HG03108 (cell line): ENCODE results near the gene COL4A4.

Experiments
- ATAC-seq: cut with Tn5 transposase; IDR thresholded peaks from one replicate; pipeline ENCODE4 v1.9.1; 2021; ENCODE audit warnings: moderate library complexity; ENCODE audit not compliant: unreplicated experiment

The COL4A4 gene

DNA sequence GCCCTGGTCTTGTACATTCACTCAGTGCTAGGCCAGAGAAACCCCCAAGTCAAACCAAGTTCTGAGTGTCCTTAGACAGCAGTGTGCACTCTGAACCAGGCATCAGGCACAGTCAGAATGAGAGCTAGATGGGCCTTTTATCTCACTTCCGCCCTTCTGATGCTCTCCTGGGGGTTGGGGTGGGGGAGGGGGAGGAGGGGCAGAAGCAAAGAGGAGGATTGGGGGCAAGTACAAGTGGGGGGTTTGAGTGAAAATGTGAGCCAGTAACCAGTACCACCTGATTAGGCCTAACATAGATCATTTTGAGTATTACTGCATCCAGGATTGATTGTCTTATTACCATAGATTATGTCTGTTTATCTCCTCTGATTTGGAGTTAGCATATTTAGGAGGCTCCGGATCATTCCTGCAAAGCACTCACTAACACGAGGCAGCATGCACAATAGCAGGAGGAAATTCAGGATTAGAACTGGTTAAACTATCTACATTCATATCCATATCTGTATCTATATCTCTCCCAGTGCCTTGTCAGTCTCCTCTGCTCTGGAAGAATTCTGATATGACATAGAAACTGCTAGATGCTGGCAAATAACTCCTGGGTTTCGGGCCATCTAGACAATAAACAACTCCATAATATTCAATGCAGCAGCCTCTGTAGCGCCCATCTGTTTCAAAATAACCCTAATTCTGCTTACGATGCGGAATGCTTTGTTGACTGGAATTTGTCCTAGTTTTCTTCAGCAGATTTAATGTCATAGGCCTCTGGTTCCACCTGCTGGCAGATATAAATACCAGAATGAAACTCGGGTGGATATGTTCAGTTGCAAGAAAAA, 179.0 kb downstream of the COL4A4 start:
- ATAC-seq: peak; percentile 96

DNA sequence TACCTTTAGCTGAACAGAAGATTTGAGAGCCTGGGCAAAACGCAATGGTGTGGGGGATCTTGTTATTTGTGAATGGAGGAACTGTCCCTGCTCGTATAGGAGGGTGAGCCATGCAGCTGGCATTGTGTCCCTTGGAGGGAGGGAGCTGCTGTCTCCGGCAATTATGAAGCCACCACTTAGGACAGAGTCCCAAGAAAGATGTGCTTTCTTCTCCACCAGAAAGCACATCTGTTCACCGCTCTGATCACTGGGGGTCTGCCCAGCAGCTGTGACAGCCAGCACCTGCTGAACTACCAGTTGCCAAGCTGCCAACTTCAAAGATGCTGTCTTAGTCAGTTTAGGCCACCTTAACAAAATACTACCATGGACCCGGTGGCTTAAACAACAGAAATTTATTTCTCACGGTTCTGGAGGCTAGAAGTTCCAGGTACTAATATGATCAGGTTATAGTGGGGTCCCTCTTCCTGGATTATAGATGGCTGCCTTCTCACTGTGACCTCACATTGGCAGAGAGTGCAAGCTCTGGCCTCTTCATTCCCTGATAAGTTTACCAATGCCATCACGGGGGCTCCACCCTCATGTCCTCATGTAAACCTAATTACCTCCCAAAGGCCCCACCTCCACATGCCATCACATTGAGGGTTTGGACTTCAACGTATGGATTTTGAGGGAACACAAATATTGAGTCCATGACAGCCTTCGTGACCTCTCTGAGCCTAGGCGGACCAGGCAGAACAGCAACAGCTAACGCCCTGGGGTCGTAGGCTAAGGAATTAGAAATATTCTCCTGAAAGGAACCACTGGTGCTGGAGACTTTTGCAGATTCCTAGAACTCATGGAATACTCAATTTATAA, 179.9 kb downstream of the COL4A4 start:
- no peak for ATAC-seq

DNA sequence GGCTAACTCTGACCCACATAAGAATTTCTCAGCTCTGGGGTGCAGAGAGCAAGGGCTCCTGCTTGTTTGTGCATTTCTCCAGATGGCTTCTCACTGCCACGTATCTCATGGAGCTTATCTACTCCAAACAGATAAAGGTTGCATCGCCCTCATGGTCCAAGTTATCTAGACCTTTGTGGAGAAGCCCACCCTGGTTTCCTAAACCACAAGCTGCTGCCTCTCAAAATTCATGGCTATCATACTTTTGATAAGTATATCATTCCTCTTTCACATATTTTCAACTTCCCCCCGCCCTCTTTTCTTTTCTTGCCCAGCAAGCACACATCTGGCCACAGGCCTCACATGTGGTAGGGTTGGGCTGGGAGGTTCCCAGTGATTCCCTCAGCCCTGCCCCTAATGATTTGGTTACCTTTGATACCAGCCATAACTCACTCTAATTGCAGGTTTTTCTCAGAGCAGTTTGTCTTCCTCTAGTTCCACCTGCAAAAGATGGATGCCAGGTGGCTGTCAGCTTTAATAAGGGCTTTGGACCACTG, 182.1 kb downstream of the COL4A4 start:
- ATAC-seq: no peak

DNA sequence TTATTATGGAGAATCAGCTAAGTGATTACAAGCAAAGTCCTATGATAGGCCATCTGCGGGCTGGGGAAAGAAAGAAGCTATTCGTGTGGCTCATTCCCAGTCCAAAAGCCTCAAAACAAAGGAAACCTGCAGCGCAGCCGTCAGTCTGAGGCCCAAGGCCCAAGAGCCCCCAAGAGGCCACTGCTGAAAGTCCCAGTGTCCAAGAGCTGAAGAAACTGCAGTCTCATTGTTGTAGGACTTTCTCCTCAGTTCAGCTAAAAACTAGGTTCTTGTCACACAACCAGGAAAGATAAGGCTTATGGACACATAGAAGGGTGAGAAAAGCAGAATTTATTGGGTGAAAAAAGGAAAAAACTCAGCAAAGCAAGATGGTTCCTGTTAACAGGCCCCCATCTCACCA, 185.0 kb downstream of the COL4A4 start:
- no peak for ATAC-seq

DNA sequence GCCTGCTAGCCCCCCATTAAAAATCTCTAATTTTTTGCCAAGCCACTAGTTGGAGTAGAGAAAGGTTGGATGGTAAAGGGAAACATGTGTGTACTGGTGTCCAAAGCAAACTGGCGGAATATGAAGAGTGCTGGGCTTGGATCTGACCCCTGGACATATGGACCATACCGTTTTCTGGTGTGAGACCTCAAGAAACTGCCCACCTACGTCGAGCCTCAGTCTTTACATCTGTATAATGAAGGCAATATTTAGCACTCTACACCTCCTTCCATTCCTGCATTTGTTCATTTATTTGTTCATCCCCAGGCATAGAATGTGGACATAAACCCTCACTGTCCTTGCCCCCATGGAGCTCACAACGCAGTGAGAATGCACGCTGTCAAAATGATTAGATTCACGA, 185.7 kb downstream of the COL4A4 start:
- no peak for ATAC-seq

DNA sequence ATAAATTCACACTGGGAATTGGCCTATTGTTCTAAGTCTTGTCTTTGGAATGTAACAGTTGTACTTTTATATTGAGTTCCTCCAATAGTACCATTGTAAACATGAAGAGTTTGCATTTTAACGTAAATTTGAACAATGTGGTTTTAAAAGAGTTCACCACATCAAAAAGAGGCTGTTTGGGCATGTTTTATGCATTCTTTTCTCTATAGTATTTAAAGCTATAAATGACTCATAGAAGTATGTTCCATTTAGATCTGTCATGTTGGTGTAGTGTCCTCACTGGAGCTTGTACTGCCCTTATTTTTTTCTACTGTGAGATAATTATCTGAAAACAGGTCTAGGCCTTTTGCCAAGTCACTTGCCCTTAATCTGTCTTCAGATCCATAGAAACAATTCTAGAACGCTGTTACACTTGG, 186.2 kb downstream of the COL4A4 start:
- ATAC-seq: no peak

DNA sequence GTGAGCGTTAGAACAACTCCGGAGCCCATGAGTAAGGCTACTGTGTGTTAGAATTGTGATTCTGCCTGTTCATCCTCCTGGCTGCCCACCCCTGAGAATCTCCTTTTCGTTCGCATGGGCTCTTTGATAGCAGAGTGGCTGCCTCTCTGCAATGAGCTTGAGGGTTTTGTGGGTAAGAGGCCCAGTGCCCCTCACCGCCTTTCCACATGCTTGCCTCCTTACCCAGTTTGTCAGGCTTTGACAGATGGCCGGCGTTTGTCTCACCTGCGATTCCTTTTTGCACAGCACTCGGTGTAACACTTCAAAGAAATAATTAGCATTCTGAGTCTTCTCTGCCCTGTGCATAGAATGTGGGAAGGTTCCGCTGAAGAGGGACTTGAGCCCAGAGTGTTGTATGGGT, 190.2 kb downstream of the COL4A4 start:
- ATAC-seq: no peak

DNA sequence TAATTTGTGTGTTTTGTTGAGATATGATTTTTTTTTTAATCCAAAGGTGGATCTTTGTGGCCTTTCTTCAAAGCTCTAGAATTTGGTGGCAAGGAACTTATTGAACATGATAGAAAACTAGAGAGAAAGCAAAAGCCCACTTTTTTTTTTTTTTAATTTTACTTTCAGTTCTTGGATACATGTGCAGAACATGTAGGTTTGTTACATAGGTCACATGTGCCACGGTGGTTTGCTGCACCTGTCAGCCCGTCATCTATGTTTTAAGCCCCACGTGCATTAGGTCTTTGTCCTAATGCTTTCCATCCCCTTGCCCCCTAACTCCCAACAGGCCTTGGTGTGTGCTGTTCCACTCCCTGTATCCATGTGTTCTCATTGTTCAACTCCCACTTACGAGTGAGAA, 192.2 kb downstream of the COL4A4 start:
- no peak for ATAC-seq

DNA sequence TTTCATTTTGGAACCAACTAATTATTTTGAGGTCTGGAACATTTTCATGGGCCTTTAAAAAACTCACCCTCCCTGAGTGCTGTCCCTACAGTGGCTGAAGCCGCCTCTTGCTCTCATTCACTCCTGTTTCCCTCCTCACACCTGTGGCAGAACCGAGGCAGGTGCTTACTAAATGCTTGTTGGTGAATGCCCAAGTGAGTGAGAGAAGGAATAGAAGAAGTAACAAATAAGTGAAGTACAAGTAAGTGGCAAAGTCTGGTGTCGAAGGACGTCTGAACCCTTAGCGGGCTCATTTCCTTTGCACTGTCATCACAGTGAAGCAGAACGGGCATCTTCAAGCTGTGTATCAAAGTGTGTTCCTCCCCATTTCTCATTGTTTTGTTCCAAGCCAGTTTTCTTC, 192.9 kb downstream of the COL4A4 start:
- peak; percentile 47 for ATAC-seq

DNA sequence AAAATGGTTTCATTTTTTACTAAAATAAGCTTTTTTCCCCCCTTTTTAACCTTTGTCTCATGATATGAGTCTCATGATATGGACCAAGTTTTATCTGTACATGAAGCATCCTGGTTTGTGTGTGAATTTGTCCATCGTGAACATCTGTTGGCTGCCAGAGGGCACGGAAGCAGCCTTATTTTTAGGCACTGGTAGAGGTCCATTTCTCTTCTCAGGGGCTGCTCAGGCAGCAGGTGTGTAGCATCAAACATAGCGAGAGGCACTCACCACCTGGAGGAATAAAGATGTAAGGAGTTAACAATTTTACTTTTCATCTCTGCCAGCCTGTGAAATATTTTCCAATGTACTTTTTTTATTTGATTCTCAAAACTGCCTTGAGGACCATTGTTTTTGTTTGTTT, 193.6 kb downstream of the COL4A4 start:
- peak; percentile 55 for ATAC-seq

DNA sequence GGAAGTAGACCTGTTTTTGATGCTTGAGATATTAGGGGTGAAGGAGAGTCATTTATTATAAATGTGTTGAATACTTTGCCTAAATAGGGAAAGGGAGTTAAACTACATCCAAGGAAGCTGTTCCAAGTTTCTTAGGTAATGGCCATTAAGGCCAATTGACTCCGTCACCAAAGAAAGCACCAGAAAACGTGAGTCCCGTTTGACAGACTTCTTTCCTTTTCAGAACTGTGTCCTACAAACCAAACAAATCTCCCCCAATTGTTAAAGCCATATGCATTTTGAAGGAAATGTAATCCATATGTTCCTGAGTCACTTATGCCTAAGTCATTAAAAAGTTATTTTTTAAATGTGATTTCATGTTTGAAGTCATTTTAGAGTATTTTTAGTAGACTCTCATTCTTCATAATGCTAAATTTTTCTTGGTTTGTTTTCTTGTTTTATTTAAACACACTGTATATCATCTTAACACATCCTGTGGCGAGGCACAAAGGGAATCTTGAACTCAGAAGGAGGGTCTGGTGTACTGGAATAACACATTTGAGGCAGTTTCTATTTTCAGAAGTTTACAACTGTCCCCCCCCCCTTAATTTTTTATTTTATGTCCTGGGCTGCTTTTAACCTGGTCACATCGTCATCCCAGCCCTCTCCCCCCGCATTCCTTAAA, 194.5 kb downstream of the COL4A4 start:
- no peak for ATAC-seq

DNA sequence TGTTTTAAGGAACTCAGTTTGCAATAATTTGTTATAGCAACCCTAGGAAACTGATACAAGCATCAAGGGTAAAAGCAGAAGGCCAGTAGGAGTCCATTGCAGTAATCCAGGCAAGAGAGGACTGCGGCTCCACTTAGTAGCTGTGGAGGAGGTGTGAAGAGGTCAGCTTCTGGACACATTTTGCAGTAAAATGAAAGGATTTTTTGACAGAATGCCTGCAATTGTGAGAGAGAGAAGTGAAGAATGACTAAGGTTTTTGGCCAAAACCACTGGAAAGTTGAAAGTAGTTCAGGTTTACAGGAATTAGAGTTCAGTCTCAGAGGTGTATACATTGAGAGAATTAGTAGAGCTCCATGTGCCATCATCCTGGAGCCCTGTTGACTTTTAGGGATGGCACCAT, 198.6 kb downstream of the COL4A4 start:
- no peak for ATAC-seq

DNA sequence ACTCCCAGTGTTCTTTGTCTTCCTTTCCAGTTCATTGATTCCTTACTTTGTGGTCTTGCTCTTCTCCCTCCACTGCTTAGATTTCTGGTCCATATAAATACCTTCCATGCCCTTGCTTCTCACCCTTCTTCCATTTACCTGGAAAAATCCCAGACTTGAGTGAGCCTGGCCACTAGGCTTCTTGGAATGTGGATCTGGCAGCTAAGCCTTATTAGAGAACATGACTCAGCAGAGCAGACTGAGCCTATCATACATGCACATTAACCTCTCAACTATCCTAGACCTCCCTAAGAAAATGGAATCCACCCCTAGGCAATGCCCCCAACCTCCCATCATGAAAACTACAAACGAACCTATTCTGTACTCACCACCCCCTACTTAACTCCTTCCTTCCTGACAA, 200.5 kb downstream of the COL4A4 start:
- no peak for ATAC-seq

DNA sequence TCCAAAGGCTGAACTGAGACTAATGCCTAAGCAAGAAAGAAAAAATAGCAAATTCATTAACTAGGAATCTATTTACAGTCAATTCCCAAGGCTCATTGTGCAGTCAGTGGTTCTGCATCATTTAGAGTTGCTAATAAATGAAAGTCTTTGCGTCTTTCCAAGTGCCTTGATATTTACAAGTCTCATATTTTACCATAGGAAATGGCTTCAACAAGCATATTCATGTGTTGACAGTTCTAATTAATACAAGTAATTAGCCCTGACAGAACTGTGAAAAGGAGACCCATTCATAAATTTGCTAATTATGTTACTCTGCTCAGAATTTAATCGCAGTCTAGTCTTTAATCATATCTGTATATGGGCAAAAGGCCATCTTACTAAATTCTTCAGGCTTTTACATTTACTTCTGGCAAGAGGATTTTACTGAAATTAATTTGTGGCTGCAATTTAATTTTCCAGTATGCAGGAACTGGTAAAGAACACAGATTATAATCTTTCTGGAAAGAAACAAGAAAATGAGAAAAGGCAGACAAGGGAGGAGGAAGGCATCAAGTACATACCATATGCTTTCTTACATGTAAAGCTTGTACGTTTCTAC, 201.7 kb downstream of the COL4A4 start:
- no peak for ATAC-seq

DNA sequence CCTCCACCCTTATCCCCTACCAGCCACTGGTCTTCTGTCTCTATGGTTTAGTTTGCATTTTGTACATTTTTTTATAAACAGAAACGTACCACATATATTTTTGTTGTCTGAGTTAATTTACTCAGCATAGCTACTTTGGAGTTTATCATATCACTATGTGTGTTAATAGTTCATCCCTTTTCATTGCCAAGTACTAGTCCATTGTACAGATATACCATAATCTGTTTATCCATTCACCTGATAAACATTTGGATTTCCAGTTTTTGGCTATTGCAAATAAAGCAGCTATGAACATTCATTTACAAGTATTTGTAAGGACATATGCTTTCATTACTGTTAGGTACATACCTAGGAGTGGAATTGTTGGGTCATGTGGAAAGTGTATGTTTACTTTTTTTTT, 204.6 kb downstream of the COL4A4 start:
- ATAC-seq: no peak

DNA sequence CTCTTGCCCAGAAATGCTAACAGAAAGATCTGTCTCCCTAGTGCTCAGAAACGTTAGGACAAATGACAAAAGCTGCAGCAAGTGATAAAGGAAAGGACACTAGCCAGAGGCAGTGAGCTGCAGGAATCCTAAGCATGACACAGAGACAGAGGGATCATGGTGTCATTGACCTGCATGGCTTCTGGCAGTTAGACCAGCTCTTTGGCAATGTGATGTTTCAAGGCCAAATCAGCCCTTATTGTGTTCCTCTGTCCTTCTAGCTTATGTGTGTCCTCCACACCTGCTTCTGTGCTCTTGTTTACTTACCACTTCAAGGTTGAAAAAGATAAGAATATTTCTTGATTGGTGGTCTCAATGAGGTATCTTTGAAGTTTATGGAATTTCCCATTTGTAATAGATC, 207.3 kb downstream of the COL4A4 start:
- no peak for ATAC-seq

DNA sequence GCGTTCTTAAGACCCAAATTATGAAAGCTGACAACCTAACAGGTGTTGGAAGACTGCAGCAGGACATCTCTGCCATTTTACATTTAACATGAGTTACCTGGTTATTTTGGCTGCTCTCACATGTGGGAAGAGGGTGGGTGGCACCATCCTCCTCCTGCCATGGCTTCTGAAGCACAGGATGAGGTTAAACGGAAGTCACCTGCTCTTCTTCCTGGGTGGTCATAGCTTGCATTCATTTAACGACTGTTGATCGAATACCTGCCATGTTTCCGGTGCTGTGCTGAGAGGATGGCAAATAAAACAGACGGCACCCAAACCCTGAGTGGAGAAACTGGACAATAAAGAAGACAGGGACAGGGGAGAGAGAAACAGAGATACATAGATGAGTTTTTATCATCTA, 210.2 kb downstream of the COL4A4 start:
- ATAC-seq: no peak

DNA sequence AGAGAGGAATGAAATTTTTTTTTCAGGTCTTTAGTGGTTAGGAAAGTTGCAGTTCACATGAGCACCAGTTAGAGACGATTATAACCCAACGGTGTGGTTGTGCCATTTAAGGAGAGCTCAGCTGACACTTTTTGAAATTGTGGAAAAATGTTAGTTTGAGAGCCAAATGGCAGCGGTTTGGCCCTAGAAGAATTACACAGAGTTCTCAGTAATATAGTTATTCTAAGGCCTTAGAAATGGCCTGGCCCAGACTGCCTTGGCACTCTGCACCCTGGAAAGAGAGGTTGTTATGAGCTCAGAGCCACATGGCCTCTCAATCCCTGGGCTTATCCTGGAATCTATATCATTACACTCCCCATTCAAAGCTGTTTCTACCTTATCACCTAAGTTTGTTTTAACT, 210.8 kb downstream of the COL4A4 start:
- no peak for ATAC-seq
